NCI-H226 (cell line): ENCODE data around the gene ERF.

ENCODE experiments used
- DNase-seq: peaks from one replicate; pipeline ENCODE4 v3.0.0-alpha.2; 2015

Gene ERF

DNA sequence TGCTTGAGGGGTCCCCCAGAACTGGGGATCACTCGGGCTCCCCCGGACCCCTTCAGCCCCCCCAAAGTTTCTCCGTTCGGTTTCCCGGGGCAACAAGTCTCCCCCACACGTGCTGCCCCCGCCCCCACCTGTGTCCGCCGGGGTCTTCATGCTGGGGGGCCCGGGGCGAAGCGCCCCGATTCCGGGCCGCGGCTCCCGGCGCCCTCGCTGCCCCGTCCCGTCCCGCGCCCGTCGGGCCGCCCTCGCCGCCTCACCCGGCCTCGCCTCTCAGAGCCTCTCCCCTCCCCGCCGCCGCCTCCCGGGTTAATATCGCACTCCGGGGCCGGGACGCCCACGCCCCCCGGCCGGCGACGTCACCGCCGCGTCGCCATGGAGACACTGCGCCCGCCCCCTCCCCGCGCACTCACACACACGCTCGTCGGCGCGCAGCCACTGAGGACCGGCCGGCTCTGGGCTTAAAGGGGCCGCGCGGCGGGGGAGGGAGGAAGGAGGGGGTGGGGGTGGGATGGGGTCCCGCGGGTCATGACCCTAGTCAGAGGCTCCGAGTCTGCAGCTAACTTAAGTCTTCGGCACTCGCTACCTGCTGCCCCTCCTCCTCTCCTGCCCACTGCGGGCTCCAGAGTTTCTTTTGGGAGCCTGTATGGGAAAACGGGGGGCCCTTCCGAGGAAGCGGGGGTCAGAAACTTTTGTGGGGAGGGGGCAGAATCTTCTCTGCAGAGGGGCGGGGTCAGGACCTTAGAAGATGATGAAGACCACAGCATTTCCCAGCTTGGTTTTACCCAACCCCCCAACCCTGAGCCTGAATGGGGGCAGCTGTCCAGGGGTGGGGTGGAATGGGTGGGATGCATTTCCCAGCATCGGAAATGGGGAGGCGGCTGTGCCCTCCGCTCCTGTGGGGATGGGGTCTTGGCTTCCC, at the start of gene ERF:
Gene ERF (minus strand): TSS at position 279 of the 916 bp plus-strand sequence. CDS start 129 bp downstream, at position 150.
- DNase-seq: peak; percentile 83

DNA sequence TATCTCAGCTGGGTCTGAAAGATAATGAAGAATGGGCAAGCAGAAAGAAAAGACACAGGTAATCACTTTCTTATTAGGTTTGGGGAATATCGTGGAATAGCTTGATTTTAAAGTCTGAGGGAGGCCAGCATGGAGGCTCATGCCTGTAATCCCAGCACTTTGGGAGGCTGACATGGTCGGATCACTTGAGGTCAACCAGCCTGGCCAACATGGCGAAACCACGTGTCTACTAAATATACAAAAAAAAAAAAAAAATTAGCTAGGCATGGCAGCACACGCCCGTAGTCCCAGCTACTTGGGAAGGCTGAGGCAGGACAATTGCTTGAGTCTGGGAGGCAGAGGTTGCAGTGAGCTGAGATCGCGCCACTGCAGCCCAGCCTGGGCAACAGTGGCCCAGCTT, 48.9 kb upstream of the ERF start:
- DNase-seq: no peak

DNA sequence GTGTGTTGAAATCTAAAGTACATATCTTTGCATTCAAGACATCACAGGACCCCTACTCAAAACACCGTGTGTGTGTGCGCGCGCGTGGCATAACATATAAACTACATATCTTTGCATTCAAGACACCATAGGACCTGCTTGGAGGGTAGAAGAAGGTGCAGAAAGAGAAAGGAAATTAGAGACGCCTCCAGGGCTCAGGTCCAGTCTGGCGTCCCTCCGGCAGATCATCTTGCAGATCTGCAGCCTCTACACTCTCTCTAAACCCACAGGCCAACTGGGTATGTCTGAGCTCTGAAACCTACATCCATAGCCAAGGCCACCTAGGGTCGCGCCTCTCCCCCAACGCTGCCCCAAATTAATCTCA, 48.2 kb upstream of the ERF start:
- no peak for DNase-seq

DNA sequence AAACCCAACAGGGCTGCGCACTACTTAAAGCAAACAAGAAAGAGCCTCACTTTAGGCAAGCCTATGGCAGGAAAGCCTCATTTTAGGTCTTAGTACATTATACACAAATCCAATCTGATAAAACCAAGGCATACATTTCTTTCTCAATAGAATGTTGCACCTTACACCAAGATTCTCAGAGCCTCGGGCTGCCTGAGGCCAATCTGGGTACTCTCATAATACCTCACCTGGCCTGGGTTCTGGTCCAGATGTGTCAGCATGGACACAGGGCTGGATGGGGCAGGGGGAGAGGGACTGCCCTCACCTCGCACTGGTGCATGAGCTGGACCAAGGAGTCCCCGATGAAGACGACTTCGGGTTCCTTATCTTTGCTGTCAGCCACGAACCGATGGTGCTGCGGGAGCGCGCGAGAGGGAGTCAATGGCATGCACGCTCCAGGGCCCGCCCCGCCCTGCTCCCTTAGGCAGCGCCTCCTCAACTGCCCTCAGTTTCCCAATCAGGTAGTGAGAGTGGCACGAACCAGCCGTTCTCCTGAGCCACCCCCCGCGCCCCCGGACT, 46.8 kb upstream of the ERF start, which contains the start of gene PRR19:
Gene PRR19 (plus strand): TSS at position 487 of the 558 bp plus-strand sequence. CDS start 7,453 bp downstream, outside the sequence.
- no peak for DNase-seq

DNA sequence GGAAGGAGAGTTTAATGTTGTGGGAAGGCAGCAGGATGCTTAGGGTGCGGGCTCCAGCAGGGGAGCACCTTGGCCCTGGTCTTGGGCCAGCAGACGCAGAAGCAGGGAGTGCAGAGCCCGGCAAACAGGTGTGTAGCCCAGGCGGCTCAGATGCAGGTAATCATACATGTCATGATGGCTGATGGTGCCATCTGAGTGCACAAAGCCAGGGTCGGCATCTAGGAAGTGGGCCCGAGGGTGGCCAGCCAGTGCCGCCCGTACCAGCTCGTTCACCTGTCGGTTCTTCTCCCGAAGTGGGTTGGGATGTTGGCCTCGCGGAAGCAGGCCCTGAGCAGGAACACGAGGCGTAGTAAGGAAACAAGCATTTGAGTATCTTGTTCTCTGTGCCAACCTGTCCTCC, 42.1 kb upstream of the ERF start:
- DNase-seq: no peak

DNA sequence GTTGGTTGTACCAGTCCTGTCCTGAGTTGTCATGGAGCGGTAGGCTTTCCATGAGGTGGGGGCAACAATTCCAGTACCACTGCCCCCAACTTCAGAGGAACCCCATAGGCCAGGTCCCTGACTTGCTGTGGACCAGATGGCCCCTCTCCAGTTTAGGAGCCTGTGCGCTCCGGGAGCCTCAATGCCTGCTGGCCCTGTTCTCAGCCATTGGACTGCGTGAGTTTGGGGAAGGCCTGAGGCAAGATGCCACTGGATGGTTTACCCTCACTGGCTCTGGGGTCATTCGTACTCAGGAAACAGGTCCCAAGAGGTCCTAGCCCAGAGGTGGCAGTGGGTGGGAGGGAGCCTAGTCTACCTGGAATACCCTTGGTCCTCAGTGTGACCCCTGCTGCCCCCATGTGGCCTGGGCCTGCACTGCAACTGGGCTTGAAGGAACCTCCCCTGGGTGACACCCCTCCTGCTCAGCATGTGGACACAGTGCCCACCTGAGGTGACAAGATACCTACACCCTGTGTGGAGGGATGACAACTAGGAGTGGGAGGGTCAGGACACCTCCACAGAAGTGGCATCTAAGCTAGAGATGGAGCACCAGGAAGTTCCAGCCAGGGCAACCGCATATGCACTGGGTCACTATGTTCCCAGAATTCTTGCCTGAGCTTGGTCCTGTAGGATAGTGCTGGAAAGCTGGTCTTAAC, 41.0 kb upstream of the ERF start:
- no peak for DNase-seq

DNA sequence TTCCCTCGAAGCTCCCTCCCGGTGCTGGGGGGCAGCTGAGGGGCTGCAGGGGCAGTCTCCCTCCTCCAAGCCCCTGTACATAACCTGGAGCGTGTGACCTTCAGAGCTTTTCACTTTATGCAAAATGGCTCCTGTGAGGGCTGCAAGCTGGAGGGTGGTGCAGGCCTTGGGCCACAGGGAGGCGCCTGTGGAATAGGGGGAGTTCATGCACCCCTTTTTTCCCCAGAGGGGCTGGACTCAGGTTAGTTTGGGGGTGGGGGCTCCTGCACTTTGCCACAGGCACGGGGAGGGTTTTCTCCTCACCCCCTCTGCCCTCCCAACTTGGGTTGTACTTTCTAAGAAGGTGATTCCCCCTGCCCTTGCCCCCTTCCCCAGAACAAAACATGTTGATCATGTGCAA, 40.4 kb upstream of the ERF start:
- DNase-seq: no peak

DNA sequence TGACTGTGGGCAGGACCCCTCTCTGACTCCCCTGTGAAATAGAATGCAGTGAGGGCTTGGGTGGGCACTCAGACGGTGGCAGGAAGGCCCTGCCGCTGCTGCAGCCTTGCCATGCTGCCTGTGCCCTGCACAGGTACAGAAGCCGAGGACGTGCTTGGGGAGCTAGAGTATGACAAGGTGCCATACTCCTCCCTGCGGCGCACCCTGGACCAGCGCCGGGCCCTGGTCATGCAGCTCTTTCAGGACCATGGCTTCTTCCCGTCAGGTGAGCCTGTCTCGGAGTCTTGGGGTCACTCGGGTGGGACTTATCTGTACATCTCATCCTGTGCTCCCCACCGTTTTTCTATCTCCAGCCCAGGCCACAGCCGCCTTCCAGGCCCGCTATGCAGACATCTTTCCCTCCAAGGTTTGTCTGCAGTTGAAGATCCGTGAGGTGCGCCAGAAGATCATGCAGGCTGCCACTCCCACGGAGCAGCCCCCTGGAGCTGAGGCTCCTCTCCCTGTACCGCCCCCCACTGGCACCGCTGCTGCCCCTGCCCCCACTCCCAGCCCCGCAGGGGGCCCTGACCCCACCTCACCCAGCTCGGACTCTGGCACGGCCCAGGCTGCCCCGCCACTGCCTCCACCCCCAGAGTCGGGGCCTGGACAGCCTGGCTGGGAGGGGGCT, 39.7 kb upstream of the ERF start:
- no peak for DNase-seq

DNA sequence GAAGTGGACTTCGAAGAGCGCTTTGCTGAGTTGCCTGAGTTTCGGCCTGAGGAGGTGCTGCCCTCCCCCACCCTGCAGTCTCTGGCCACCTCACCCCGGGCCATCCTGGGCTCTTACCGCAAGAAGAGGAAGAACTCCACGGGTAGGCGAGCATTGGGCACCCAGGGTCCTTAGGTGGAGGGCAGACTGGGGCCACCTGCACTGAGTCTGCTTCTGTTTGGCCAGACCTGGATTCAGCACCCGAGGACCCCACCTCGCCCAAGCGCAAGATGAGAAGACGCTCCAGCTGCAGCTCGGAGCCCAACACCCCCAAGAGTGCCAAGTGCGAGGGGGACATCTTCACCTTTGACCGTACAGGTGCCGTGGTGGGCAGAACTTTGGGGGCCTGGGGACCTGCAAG, 39.0 kb upstream of the ERF start:
- DNase-seq: no peak

DNA sequence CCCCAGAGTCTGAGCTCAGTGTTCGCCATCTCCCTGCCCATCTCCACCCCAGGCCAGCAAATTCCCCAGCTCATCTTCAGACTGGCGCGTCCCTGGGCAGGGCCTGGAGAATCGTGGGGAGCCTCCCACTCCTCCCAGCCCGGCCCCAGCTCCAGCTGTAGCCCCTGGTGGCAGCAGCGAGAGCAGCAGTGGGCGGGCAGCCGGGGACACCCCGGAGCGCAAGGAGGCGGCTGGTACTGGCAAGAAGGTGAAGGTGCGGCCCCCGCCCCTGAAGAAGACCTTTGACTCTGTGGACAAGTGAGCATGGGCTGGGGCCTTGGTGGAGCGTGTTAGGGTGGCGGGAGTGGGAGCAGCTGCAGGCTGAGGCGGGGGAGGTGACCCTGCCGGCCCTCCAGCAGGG, 38.6 kb upstream of the ERF start:
- DNase-seq: no peak

DNA sequence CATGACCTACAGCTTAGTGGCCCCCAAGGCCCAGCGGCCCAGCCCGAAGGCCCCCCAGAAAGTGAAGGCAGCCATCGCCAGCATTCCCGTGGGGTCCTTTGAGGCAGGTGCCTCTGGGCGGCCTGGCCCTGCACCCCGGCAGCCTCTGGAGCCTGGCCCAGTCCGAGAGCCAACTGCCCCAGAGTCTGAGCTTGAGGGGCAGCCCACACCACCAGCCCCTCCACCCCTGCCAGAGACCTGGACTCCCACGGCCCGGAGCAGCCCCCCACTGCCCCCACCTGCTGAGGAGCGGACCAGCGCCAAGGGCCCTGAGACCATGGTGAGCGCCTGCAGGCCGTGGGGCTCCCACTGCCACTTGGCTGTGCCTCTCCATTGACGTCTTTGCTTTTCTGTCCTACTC, 38.0 kb upstream of the ERF start:
- DNase-seq: no peak

DNA sequence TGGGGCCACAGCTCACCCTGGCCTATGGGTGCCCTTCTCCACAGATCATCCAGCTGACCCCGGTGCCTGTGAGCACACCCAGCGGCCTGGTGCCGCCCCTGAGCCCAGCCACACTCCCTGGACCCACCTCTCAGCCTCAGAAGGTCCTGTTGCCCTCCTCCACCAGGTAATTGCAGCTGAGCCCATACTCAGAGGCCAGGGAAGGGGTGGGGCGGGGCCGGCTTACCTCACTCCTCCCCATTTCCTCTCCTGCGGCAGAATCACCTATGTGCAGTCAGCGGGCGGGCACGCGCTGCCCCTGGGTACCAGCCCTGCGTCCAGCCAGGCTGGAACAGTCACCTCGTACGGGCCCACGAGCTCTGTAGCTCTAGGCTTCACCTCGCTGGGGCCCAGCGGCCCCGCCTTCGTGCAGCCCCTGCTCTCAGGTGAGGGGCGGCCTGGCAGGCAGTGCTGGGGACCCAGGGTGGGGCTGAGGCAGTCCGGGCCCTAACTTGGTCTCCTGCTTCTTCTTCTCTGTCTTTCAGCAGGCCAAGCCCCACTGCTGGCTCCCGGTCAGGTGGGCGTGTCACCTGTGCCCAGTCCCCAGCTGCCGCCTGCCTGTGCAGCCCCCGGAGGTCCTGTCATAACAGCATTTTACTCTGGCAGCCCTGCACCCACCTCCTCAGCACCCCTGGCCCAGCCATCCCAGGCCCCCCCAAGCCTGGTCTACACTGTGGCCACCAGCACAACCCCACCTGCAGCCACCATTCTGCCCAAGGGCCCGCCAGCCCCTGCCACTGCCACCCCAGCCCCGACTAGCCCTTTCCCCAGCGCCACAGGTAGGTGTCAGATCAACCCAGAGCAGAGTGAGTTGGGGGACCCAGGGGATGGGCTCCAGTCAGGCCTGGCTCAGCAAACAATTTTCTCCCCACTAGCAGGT, 37.4 kb upstream of the ERF start:
- DNase-seq: no peak

DNA sequence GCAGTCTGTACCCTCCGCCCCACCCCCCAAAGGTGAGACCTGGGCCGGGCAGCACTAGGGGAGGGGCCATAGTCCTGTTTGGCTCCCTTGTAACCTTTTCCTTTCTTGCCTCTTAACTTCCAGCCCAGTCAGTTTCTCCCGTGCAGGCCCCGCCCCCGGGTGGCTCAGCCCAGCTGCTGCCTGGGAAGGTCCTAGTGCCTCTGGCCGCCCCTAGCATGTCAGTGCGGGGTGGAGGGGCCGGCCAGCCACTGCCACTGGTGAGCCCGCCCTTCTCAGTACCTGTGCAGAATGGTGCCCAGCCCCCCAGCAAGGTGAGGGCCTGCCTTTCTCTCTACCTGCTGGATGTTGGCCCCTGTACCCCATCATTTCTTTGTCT, 36.5 kb upstream of the ERF start:
- no peak for DNase-seq

DNA sequence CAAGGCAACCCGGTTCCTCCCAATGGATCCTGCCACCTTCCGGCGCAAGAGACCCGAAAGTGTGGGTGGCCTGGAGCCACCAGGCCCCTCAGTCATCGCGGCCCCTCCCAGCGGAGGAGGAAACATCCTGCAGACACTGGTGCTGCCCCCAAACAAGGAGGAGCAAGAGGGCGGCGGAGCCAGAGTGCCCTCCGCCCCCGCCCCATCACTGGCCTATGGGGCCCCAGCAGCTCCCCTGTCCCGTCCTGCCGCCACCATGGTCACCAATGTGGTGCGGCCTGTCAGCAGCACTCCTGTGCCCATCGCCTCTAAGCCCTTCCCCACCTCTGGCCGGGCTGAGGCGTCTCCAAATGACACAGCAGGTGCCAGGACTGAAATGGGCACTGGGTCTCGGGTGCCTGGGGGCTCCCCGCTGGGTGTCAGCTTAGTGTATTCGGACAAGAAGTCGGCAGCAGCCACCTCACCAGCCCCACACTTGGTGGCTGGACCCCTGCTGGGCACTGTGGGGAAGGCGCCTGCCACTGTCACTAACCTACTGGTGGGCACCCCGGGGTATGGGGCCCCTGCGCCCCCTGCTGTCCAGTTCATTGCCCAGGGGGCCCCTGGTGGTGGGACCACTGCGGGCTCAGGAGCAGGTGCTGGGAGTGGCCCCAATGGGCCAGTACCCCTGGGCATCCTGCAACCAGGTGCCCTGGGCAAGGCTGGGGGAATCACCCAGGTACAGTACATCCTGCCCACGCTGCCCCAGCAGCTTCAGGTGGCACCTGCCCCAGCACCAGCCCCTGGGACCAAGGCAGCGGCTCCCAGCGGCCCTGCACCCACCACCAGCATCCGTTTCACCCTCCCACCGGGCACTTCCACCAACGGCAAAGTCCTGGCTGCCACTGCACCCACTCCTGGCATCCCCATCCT, 35.9 kb upstream of the ERF start:
- no peak for DNase-seq

DNA sequence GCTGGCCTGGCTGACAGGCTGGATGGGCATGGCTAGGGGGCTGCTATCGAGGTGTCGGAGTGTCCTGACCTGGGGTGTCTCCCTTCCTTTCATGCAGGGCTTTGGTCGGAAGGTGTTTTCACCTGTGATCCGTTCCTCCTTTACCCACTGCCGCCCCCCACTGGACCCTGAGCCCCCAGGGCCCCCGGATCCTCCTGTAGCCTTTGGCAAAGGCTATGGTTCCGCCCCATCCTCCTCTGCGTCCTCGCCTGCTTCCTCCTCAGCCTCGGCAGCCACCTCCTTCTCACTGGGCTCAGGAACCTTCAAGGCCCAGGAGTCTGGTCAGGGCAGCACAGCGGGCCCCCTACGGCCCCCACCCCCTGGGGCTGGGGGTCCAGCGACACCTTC, 35.2 kb upstream of the ERF start:
- DNase-seq: no peak

DNA sequence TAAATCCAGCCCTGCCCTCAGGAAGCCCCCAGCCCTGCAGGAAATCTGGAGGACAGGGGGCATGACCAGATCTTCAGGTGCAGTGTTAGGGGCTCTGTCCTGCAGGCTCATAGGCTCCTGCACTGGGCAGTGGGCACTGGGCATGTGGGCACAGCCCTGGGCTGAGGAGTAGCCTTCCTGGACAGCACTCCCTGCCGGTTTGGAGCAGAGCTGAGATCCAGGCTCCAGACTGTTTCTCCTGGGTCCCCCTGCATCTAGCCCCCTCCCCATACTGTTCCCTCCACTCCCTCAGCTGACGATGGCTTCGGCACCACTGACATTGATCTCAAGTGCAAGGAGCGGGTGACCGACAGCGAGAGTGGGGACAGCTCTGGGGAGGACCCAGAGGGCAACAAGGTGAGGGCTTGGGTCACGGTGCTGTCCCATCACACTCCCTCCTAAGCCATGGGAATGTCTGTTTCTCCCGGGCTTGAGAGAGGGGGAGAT, 34.7 kb upstream of the ERF start:
- no peak for DNase-seq

DNA sequence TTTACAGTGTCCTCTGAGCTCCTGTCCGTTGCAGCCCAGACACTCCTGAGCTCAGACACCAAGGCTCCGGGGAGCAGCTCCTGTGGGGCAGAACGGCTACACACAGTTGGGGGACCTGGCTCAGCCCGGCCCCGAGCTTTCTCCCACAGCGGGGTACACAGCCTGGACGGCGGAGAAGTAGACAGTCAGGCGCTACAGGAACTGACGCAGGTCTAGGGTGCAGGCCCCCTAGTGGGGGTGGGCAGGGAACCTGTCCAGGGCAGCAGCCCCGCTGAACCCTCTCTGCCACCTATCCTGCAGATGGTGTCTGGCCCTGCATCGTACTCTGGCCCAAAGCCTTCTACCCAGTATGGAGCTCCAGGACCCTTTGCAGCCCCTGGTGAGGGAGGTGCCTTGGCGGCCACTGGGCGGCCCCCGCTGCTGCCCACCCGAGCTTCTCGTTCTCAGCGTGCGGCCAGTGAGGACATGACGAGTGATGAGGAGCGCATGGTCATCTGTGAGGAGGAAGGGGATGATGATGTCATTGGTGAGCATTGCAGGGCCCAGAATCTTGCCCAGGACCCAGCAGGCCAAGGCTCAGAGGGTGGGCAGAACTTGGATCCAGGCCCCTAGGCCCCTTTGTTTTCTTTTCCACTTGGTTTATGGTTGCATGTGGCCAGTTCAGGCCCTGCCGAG, 34.1 kb upstream of the ERF start:
- DNase-seq: no peak

DNA sequence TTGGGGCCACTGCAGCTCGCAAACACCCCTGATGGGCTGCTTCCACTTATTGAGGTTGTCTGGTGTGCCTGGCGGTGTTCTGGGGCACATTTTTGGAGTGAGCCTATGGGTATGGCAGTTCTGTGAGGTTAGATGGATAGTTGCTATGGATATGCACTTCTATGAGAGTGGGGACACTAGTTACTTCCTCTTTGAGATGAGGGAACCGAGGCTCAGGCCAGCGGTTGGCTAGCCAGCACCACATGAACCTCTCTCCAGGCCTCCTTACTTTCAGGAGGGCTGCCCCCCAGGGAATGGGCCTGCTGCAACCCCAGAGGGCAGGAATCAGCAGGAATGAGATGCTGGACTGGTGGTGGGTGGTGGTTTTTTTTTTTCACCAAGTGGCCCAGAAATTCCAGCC, 33.5 kb upstream of the ERF start:
- no peak for DNase-seq

DNA sequence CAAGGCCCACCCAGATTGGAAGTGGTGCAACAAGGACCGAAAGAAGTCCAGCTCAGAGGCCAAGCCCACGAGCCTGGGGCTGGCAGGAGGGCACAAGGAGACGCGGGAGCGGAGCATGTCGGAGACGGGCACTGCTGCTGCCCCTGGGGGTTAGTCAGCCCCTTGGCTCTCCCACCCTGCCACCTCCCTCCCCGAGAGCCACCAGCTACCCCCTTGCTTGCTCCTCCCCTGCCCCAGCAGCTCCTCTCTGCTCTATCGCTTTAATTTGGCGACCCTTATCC, 32.8 kb upstream of the ERF start:
- no peak for DNase-seq

DNA sequence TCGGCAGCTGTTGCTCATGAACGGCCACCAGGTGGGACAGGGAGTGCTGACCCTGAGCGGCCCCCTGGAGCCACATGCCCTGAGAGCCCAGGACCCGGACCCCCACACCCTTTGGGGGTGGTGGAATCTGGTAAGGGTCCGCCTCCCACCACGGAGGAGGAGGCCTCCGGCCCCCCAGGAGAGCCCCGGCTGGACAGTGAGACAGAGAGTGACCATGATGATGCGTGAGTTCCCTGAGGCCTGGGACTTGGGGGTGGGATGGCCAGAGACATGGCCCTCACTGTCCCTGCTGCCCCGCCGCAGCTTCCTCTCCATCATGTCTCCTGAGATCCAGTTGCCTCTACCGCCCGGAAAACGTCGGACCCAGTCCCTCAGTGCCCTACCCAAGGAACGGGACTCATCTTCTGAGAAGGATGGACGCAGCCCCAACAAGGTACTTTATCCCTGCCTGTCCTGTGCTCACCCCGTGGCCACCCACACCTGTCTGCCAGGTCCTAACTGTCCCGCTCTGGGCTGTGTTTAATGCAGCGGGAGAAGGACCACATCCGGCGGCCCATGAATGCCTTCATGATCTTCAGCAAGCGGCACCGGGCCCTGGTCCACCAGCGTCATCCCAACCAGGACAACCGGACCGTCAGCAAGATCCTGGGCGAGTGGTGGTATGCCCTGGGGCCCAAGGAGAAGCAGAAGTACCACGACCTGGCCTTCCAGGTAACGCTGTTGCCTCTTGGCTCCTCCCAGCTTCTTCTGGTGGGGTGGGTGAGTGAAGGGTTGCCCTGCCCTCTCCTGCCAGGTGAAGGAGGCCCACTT, 32.3 kb upstream of the ERF start:
- no peak for DNase-seq
